ENCODE measurements around the gene CALML6.

CALML6 gene

DNA sequence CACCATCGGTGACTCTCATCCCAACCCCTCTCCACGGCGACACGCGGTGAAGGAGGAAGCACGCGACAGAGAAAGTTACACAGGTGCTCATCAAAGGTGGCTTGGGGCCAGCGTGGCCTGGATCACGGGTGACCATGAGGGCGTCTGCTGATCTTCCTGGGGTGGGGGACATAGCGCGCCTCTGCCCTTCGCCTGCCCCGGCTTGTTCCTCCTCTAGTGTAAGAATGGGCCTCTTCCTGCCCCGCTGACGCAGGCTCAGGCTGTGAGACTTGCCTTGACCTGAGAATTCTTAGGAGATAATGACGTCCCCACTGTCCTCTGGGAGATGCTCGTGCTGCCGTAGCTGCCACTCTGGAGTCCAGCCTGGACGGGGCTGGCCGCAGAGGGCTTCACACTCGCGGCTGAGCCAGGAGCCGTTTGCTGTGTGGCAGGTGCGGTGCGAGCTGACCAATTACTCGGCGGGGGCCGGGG is 43.0 kb downstream of the CALML6 start:
- no peak overlapping the region for H3K4me3 ChIP-seq (ENCODE audit: low read depth, low read length)
- no peak for DNase-seq (ENCODE audit: low read depth)
- TF ChIP-seq CTCF (IDR thresholded peaks at IDR 0.05; ENCODE audit: control insufficient read depth, extremely low read depth, insufficient read depth): no peak

DNA sequence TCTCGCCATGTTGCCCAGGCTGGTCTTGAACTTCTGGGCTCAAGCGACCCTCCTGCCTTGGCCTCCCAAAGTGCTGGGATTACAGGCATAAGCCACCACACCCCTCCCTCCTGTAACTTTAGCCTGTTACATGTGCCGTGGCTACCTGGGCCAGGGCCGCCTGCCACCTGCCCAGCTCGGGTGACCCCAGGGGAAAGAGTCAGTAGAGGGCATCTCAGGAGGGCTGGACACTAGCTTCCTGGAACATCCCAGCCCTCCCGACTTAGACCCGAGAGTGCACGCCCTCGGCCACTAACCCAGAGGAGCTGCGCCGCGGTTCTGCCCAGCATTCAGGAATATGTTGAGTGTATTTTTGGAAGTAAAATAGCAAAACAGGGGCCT is 44.4 kb downstream of the CALML6 start:
- no peak for TF ChIP-seq CTCF (IDR thresholded peaks at IDR 0.05; ENCODE audit: control insufficient read depth, extremely low read depth, insufficient read depth)
- H3K4me3 ChIP-seq (ENCODE audit: low read depth, low read length): no peak overlapping the region
- DNase-seq (ENCODE audit: low read depth): no peak

- peak; percentile 97 for TF ChIP-seq CTCF (IDR thresholded peaks at IDR 0.05; ENCODE audit: control insufficient read depth, extremely low read depth, insufficient read depth)
- peak; percentile 58 for DNase-seq (ENCODE audit: low read depth)
- no peak overlapping the region for H3K4me3 ChIP-seq (ENCODE audit: low read depth, low read length)
Measured at GRCh38 chr1:1959840-1960479, 44.9 kb downstream of the CALML6 start.

DNA sequence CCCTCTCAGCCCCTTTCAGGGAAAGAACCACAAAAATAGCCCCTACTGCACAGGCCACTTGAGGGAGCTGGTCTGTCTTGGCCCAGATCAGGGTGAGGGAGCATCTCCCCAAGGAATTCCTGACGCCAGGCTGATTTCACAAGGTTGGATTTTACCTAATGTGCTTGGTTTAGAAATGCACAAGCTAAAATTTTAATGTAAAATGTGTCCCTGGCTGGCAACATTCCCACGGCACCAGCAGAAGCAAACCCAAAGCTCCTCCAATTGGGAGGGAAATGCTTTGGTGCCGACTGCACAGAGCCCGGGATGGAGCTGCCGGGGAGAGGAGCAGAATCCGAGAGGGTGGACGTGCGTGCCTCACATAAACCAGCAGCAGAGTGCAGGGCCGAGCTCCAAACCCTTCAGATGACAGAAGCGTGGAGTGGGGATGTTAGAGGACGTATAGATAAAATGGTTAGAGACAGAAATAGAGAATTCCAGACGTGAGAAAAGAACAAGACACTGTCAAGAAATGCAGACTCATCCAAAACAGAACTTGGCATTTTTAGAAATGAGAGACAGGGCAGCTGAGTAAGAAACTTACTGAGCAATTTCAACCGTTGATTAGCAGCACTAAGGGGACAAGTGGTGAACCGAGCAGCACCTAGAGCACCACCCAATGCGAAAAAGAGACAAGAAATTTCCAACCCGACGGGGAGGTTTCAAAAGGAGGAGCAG is 45.6 kb downstream of the CALML6 start:
- no peak for DNase-seq (ENCODE audit: low read depth)
- no peak overlapping the region for H3K4me3 ChIP-seq (ENCODE audit: low read depth, low read length)
- no peak for TF ChIP-seq CTCF (IDR thresholded peaks at IDR 0.05; ENCODE audit: control insufficient read depth, extremely low read depth, insufficient read depth)

DNA sequence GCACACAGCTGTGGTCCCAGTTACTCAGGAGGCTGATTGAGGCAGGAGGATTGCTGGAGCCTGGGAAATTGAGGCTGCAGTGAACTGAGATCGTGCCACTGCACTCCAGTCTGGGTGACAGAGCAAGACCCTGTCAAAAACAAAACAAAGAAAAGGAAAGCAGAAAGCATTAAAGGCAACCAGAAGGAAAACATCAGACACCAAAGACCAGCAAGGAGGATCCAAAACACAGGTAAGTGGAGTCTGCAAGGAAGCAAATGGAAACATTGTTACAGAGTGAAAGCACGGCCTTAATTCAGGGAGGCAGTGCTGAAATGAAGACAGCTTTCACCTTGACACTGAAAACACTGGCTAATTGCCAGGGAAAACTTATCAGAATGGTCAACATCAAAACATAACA is 47.7 kb downstream of the CALML6 start:
- TF ChIP-seq CTCF (IDR thresholded peaks at IDR 0.05; ENCODE audit: control insufficient read depth, extremely low read depth, insufficient read depth): no peak
- no peak overlapping the region for H3K4me3 ChIP-seq (ENCODE audit: low read depth, low read length)
- no peak for DNase-seq (ENCODE audit: low read depth)

GRCh38 chr1:1963570-1963969 is 48.5 kb downstream of the CALML6 start:
- DNase-seq (ENCODE audit: low read depth): no peak
- no peak for TF ChIP-seq CTCF (IDR thresholded peaks at IDR 0.05; ENCODE audit: control insufficient read depth, extremely low read depth, insufficient read depth)
- H3K4me3 ChIP-seq (ENCODE audit: low read depth, low read length): no peak overlapping the region
